ENCODE results near the gene CPAMD8. TPM values are rescaled to one million over a fixed set of nuclear protein-coding genes. Genes with fewer than 3 reads are reported as not detected.

Gene CPAMD8
- total RNA-seq, 1 experiment from 2014 or later = 1.3 TPM

GRCh38 chr19:16917401-16917800, 109.2 kb downstream of the CPAMD8 start:
- no peaks in the 10 kb centered on the region for H3K27me3 Mint-ChIP-seq (ENCODE audit: insufficient read depth, unreplicated experiment)
- peaks cover 9% of the 10 kb centered on the region for H3K9me3 Mint-ChIP-seq (ENCODE audit: unreplicated experiment)
- no peak overlapping the region for H3K27ac Mint-ChIP-seq (ENCODE audit: low read depth, unreplicated experiment)
- intact Hi-C loops (cut with micrococcal nuclease) = no loop called here
- ChIA-PET POLR2A (no interaction called here), CTCF (interaction anchor here (0.6 to 0.7 kb wide), 2 partner anchors 114 to 289 kb away, joined by 3 read pairs; no protein-coding TSS in a partner anchor)
- H3K4me3 Mint-ChIP-seq (ENCODE audit: unreplicated experiment) = no peak overlapping the region
- no peak for DNase-seq (ENCODE audit: unreplicated experiment)
- H3K4me1 Mint-ChIP-seq (ENCODE audit: insufficient read depth, unreplicated experiment) = peaks cover 9% of the 10 kb centered on the region
- no peak for TF ChIP-seq CTCF (IDR thresholded peaks at IDR 0.05; ENCODE audit: unreplicated experiment)
- BruUV-seq (replicated peaks) = no TSS peak
- peaks cover 6% of the 10 kb centered on the region for H3K36me3 Mint-ChIP-seq (ENCODE audit: insufficient read depth, unreplicated experiment)

- peaks cover 6% of the 10 kb centered on the region for H3K36me3 Mint-ChIP-seq (ENCODE audit: insufficient read depth, unreplicated experiment)
- intact Hi-C loops (cut with micrococcal nuclease) = no loop called here
- POLR2A ChIA-PET = no interaction called here
- H3K27ac Mint-ChIP-seq (ENCODE audit: low read depth, unreplicated experiment) = no peak overlapping the region
- CTCF ChIA-PET = no interaction called here
- DNase-seq (ENCODE audit: unreplicated experiment) = no peak
- H3K9me3 Mint-ChIP-seq (ENCODE audit: unreplicated experiment) = peaks cover 15% of the 10 kb centered on the region
- H3K4me3 Mint-ChIP-seq (ENCODE audit: unreplicated experiment) = no peak overlapping the region
- H3K27me3 Mint-ChIP-seq (ENCODE audit: insufficient read depth, unreplicated experiment) = no peaks in the 10 kb centered on the region
- BruUV-seq (replicated peaks) = no TSS peak
- TF ChIP-seq CTCF (IDR thresholded peaks at IDR 0.05; ENCODE audit: unreplicated experiment) = no peak
- no peaks in the 10 kb centered on the region for H3K4me1 Mint-ChIP-seq (ENCODE audit: insufficient read depth, unreplicated experiment)
These were observed 110.9 kb downstream of the CPAMD8 start for GRCh38 chr19:16915734-16916133.

- CTCF ChIA-PET = interaction anchor here (0.6 kb wide), 1 partner anchor 433 kb away, joined by 3 read pairs; no protein-coding TSS in a partner anchor
- no peak for TF ChIP-seq CTCF (IDR thresholded peaks at IDR 0.05; ENCODE audit: unreplicated experiment)
- no TSS peak for BruUV-seq (replicated peaks)
- peaks cover 15% of the 10 kb centered on the region for H3K9me3 Mint-ChIP-seq (ENCODE audit: unreplicated experiment)
- intact Hi-C loops (cut with micrococcal nuclease) = no loop called here
- H3K27ac Mint-ChIP-seq (ENCODE audit: low read depth, unreplicated experiment) = no peak overlapping the region
- no peaks in the 10 kb centered on the region for H3K27me3 Mint-ChIP-seq (ENCODE audit: insufficient read depth, unreplicated experiment)
- no peak overlapping the region for H3K4me3 Mint-ChIP-seq (ENCODE audit: unreplicated experiment)
- peaks cover 6% of the 10 kb centered on the region for H3K36me3 Mint-ChIP-seq (ENCODE audit: insufficient read depth, unreplicated experiment)
- no peaks in the 10 kb centered on the region for H3K4me1 Mint-ChIP-seq (ENCODE audit: insufficient read depth, unreplicated experiment)
- DNase-seq (ENCODE audit: unreplicated experiment) = no peak
- POLR2A ChIA-PET = no interaction called here
These were observed 111.5 kb downstream of the CPAMD8 start for GRCh38 chr19:16915135-16915534.

GRCh38 chr19:16914421-16914820, 112.2 kb downstream of the CPAMD8 start:
- no peak for TF ChIP-seq CTCF (IDR thresholded peaks at IDR 0.05; ENCODE audit: unreplicated experiment)
- no peak for DNase-seq (ENCODE audit: unreplicated experiment)
- intact Hi-C loops (cut with micrococcal nuclease) = no loop called here
- no peak overlapping the region for H3K4me3 Mint-ChIP-seq (ENCODE audit: unreplicated experiment)
- ChIA-PET CTCF (interaction anchor here (0.6 kb wide), 1 partner anchor 432 kb away, joined by 3 read pairs; no protein-coding TSS in a partner anchor), POLR2A (no interaction called here)
- H3K27ac Mint-ChIP-seq (ENCODE audit: low read depth, unreplicated experiment) = no peak overlapping the region
- BruUV-seq (replicated peaks) = no TSS peak
- peaks cover 6% of the 10 kb centered on the region for H3K36me3 Mint-ChIP-seq (ENCODE audit: insufficient read depth, unreplicated experiment)
- H3K27me3 Mint-ChIP-seq (ENCODE audit: insufficient read depth, unreplicated experiment) = no peaks in the 10 kb centered on the region
- H3K9me3 Mint-ChIP-seq (ENCODE audit: unreplicated experiment) = peaks cover 15% of the 10 kb centered on the region
- H3K4me1 Mint-ChIP-seq (ENCODE audit: insufficient read depth, unreplicated experiment) = no peaks in the 10 kb centered on the region
